ENCODE results near the gene GPR34.
"Not testable (repeated sequence)": the region's sequence is repeated elsewhere in the genome, so short reads cannot be mapped to it uniquely, and the experiment has no call there.

The GPR34 gene

GRCh38 chrX:41688835-41689234 lies at the start of gene GPR34:
Gene GPR34, plus strand, starts transcription at chrX:41688973. Its CDS starts 6,661 bp downstream, at chrX:41695634.
- DNase-seq = no peak

GRCh38 chrX:41646201-41646600 lies 42.6 kb upstream of the GPR34 start:
- DNase-seq = not testable (repeated sequence)

GRCh38 chrX:41653125-41653524 lies 35.6 kb upstream of the GPR34 start:
- DNase-seq = no peak

- DNase-seq = no peak
These were observed 33.7 kb upstream of the GPR34 start for GRCh38 chrX:41655101-41655500.

GRCh38 chrX:41655631-41656030 lies 33.1 kb upstream of the GPR34 start:
- no peak for DNase-seq

GRCh38 chrX:41661366-41662095 lies 27.2 kb upstream of the GPR34 start:
- DNase-seq = no peak

- no peak for DNase-seq
These were observed 24.3 kb upstream of the GPR34 start for GRCh38 chrX:41664375-41664901.

GRCh38 chrX:41664908-41665307 lies 23.9 kb upstream of the GPR34 start:
- DNase-seq = no peak

GRCh38 chrX:41665686-41666085 lies 23.1 kb upstream of the GPR34 start:
- DNase-seq = no peak

GRCh38 chrX:41666251-41666650 lies 22.5 kb upstream of the GPR34 start:
- no peak for DNase-seq

GRCh38 chrX:41667631-41668030 lies 21.1 kb upstream of the GPR34 start:
- no peak for DNase-seq

GRCh38 chrX:41670112-41670511 lies 18.7 kb upstream of the GPR34 start:
- DNase-seq = no peak

GRCh38 chrX:41671082-41671481 lies 17.7 kb upstream of the GPR34 start:
- no peak for DNase-seq

GRCh38 chrX:41672643-41673042 lies 16.1 kb upstream of the GPR34 start:
- DNase-seq = no peak

- DNase-seq = not testable (repeated sequence)
These were observed 12.4 kb upstream of the GPR34 start for GRCh38 chrX:41676361-41676760.

- no peak for DNase-seq
These were observed 11.4 kb upstream of the GPR34 start for GRCh38 chrX:41677183-41678060.

GRCh38 chrX:41684138-41684537 lies 4.6 kb upstream of the GPR34 start:
- DNase-seq = no peak

- no peak for DNase-seq
These were observed 3.8 kb upstream of the GPR34 start for GRCh38 chrX:41684940-41685339.

GRCh38 chrX:41686788-41687187 lies 2.0 kb upstream of the GPR34 start:
- no peak for DNase-seq

GRCh38 chrX:41688156-41688555 lies 617 bp upstream of the GPR34 start:
- no peak for DNase-seq

GRCh38 chrX:41689711-41690110 lies 938 bp downstream of the GPR34 start:
- DNase-seq = no peak

GRCh38 chrX:41692162-41692749 lies 3.5 kb downstream of the GPR34 start:
- no peak for DNase-seq

GRCh38 chrX:41693024-41693423 lies 4.3 kb downstream of the GPR34 start:
- DNase-seq = no peak

- no peak for DNase-seq
These were observed 6.7 kb downstream of the GPR34 start for GRCh38 chrX:41695426-41695825.

Data from activated CD8-positive, alpha-beta memory T cell treated with anti-CD3 and anti-CD28 coated beads, Interleukin-2, amount 50 U/mL, for 4 hours (primary cell).